Adipocyte (in vitro differentiated cells): Measurements from ENCODE around the gene SH3D21.

ENCODE experiments used
- DNase-seq: peaks from one replicate; pipeline ENCODE4 v3.0.0-alpha.2; 2015; ENCODE audit warnings: low read depth
- H3K27me3 ChIP-seq: replicated peaks from 2 replicates; pipeline ENCODE4 v1.7.0; 2013; ENCODE audit warnings: mild to moderate bottlenecking, low read length, moderate library complexity; ENCODE audit not compliant: control insufficient read depth, insufficient read depth
- H3K36me3 ChIP-seq: 2 replicates; pipeline ENCODE4 v1.7.0; 2013; ENCODE audit warnings: low read length, mild to moderate bottlenecking, moderate library complexity; ENCODE audit not compliant: control insufficient read depth, insufficient read depth, severe bottlenecking
- H3K4me1 ChIP-seq: 2 replicates; pipeline ENCODE4 v1.7.0; 2013; ENCODE audit warnings: mild to moderate bottlenecking, low read length, moderate library complexity; ENCODE audit not compliant: control insufficient read depth, insufficient read depth
- H3K4me3 ChIP-seq: 2 replicates; pipeline ENCODE4 v1.7.0; 2013; ENCODE audit warnings: mild to moderate bottlenecking, low read length, moderate library complexity
- H3K9ac ChIP-seq: 2 replicates; pipeline ENCODE4 v1.7.0; 2013; ENCODE audit warnings: mild to moderate bottlenecking, low read length, moderate library complexity
- H3K9me3 ChIP-seq: 2 replicates; pipeline ENCODE4 v1.7.0; 2013; ENCODE audit warnings: mild to moderate bottlenecking, low read length, moderate library complexity; ENCODE audit not compliant: control insufficient read depth

The SH3D21 gene

DNA sequence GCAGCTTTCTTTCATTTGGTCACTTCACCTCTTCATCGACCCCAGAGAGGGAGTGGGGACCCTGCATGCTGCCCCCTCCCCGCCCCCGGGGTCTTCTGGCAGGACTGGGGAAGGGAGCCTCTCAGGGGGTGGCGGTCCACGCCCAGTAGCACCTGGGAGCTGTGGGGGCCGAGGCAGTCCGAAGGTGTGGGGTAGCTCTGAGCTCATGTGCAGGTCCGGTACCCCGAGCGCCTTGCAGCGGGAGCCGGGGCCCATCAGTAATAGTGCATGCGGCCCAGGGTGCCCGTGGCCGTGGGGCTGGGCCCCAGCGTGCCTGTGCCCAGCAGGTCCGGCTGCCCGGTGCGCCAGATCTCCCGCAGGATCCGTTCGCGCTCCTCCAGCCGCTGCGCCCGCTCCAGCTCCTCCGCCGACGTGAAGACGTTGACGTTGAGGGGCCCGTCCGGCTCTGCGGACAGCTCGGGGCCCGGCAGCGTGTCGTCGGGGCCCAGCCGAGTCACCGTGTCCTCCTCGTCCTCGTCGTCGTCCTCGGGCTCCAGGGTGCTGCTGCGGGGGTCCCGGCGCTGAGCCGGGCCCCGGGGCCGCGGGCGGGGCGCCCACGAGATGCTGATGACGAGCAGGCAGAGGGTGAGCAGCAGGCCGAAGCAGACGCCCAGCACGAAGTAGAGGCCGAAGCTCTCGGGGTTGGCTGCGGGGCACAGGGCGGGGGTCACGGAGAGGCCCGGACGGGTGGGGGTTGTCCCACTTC is 16.0 kb downstream of the SH3D21 start:
- no peaks in the 10 kb centered on the region for H3K27me3 ChIP-seq
- peaks cover 23% of the 10 kb centered on the region for H3K4me1 ChIP-seq
- H3K36me3 ChIP-seq, result no peaks in the 10 kb centered on the region
- peak overlapping the region; percentile 92 for H3K9ac ChIP-seq
- H3K4me3 ChIP-seq, result peak overlapping the region; percentile 85
- peak; percentile 46 for DNase-seq
- no peaks in the 10 kb centered on the region for H3K9me3 ChIP-seq

DNA sequence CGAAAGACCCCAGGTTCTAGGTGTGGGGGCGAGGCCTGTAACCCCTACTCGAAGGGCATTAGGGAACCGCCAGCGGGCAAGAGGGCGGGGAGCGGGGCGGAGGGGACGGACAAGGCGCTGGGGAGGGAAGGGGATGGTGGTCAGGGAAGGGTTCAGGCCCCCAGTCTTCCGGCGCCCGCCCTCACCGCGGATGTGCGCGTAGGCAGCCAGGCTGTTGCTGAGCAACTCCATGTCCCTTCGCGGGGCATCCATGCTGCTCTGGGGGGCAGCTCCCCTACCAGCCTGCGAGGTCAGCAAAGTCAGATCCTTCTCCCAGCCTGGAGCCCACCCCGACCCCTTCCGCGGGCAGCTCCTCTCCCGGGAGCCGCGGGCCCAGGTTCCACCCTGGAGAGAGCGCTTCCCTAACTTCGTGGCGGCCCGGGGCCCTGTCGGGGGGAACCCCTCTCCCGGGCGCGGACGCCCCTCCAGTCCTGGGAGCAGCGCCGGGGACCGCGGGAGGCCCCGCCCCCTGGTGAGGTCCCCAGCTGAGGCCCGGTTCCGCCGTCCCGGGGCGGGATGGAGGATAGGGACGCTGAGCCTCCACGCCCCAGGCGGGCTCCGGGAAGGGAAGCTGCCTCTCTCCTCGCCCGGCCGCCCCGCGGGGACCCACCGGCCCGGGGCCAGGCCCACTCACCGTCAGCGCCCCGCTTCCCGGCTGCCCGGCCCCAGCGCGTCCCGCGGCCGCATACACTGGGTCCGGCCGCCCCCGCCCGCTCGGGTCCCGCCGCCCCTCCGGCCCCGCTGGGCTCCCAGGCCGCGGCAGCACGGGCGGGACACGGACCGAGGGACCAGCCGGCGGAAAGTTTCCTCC is 16.8 kb downstream of the SH3D21 start:
- H3K4me1 ChIP-seq, result peaks cover 23% of the 10 kb centered on the region
- H3K36me3 ChIP-seq, result peaks cover 2% of the 10 kb centered on the region
- peak; percentile 77 for DNase-seq
- peak overlapping the region; percentile 92 for H3K9ac ChIP-seq
- H3K4me3 ChIP-seq, result peak overlapping the region; percentile 85
- H3K9me3 ChIP-seq, result no peaks in the 10 kb centered on the region
- H3K27me3 ChIP-seq, result no peaks in the 10 kb centered on the region

DNA sequence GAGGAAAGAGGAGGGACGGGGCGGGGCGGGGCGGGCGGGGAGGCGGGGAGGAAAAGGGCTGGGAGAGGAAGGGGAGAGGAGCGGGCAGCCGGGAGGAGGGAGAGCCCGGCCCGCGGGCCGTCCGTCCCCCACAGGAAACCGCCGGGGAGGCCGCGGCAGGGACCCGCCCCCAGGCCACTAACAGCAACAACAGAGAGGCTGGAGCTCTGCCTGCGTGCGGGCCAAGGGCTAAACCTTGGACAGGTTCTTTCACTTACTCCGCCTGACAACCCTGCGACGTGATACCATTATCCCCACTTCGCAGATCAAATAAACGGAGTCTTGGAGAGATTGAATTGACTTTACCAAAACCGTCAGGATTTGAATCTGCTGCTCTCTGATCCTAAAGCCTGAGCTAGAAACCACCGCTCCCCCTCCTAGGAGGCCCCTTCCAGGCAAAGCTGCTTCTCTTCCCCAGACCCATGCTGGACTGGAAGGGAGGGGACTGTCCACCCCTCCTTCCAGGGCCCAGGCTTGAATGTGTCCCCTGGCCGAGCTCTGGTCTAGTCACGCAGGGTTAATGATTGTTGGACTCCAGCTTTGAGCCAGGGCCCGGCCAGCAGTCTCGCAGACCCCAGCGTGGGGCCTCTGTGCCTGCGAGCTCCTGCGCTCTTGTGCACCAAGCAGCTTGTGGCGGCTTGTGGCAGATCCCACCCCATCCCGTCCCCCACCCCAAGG is 17.6 kb downstream of the SH3D21 start, which contains the start of gene EVA1B:
TSS of gene EVA1B (minus strand) at position 10 of the 717 bp plus-strand sequence. CDS start 608 bp downstream, outside the sequence.
- peak within 1 kb of the TSS; percentile 92 for H3K9ac ChIP-seq
- no peaks in the 10 kb centered on the region for H3K27me3 ChIP-seq
- H3K9me3 ChIP-seq, result no peaks in the 10 kb centered on the region
- H3K4me3 ChIP-seq, result peak within 1 kb of the TSS; percentile 85
- peaks cover 27% of the 10 kb centered on the region for H3K4me1 ChIP-seq
- DNase-seq, result peak; percentile 92
- peaks cover 4% of the 10 kb centered on the region for H3K36me3 ChIP-seq

DNA sequence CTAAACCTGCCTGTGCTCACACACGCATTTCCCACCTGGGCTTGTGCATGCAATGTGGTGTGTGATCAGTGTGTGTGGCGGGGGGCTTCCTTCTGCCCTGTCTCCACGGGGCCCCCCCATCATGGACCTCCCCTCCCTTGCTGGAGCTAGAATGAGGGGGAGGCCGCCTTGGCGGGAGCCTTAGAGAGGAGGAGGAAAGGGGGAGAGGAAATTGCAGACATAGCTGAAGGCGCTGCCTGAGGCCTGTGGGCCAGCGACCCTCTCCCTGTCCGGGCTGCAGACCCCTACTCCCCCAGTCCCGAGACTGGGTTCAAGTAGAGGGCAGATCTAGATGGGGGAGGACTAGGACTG is 18.2 kb downstream of the SH3D21 start:
- Histone ChIP-seq H3K9me3 (no peaks in the 10 kb centered on the region), H3K27me3 (no peaks in the 10 kb centered on the region), H3K4me3 (no peak overlapping the region), H3K9ac (peak overlapping the region; percentile 85), H3K36me3 (peaks cover 4% of the 10 kb centered on the region), H3K4me1 (peaks cover 28% of the 10 kb centered on the region)
- DNase-seq, result no peak

DNA sequence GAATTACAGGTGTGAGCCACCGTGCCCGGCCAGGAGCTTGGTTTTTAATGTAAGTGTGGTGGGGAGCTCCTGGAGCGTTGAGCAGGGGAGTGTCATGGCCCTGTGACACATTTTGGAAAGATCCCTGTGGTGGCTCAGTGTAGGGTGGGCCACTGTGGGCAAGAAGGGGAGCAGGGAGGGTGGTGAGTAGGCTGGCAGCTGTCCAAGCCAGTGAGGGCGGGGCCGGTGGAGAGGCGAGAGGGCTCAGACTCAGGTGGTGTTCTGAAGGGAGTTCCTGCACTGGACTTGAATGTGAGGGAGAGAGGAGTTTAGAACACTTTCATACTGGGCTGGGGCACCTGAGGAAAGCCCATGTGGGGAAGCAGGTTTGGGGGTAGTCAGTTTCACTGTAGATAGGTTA is 20.3 kb downstream of the SH3D21 start:
- peaks cover 4% of the 10 kb centered on the region for H3K36me3 ChIP-seq
- peaks cover 14% of the 10 kb centered on the region for H3K4me1 ChIP-seq
- H3K9ac ChIP-seq, result no peak overlapping the region
- H3K27me3 ChIP-seq, result no peaks in the 10 kb centered on the region
- no peaks in the 10 kb centered on the region for H3K9me3 ChIP-seq
- no peak for DNase-seq
- no peak overlapping the region for H3K4me3 ChIP-seq

DNA sequence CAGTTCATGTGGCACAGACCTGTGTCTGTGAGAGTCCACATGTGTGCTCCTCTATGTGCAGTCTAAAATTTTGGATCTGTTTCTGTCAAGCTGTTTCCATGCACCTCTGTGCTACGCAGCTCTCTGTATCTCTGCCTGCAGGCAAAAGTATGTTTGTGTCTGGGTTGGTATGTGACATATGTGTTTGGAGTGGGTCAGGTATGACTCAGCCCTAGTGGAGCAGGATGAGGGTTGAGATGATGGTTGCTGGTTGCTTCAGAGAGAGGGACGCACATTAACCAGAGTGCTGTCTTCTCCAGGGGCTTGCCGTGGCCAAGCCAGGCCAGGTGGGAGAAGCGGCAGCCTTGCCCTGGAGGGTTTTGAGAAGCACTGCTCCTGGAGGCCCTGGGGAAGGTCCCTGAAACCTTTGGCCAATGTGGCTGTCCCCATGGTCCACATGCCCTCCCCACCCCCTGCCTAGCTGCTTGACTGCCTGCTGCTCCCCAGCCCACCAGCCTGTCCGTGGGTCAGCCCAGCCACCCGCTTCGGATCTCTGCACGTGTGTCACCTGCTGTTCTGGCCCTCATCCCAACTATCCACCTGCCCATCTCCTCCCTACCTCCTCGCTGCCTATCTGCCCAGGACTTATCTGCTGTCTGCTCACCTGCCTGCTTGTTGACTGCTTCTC is 21.4 kb downstream of the SH3D21 start:
- Histone ChIP-seq H3K9ac (no peak overlapping the region), H3K27me3 (no peaks in the 10 kb centered on the region), H3K9me3 (no peaks in the 10 kb centered on the region), H3K4me1 (peaks cover 9% of the 10 kb centered on the region), H3K36me3 (peaks cover 4% of the 10 kb centered on the region), H3K4me3 (no peak overlapping the region)
- DNase-seq, result peak; percentile 73

DNA sequence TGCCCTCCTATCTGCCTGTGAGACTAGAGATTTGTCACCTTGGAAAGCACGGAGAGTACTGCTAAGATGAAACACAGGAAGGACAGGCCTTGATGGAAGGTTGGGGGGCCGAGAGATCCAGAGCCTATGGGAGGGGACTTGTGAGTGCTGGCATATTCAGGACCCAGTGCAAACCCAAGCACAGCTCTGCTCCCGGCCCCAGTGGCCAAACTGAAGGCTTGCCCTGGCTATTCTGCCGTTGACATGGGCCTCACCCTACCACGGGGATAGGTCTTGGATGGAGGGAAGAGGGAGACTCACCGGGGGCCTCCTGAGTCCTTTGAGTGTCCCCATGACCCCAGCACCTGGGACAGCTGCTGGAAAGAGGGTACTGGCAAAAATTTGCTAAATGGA is 21.9 kb downstream of the SH3D21 start:
- DNase-seq, result no peak
- peaks cover 9% of the 10 kb centered on the region for H3K4me1 ChIP-seq
- H3K9me3 ChIP-seq, result no peaks in the 10 kb centered on the region
- no peak overlapping the region for H3K4me3 ChIP-seq
- no peaks in the 10 kb centered on the region for H3K27me3 ChIP-seq
- no peak overlapping the region for H3K9ac ChIP-seq
- peaks cover 4% of the 10 kb centered on the region for H3K36me3 ChIP-seq

DNA sequence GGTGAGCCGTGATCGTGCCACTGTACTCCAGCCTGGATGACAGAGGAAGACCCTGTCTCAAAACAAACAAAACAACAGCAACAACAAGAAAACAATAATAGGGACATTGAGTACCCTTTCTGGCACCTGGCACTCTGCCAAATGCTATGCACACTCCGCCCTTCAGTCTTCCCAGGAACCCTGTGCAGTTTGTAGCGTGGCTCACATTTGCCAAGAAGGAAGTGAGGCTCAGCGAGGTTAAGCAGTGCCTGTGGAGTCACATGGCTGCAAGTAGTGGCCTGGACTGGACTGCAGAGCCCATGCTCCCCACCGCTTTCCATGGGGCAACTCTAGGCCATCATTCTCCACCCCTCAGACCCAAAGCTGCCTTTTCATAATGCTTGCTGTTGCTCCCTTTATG is 22.5 kb downstream of the SH3D21 start:
- Histone ChIP-seq H3K4me3 (no peak overlapping the region), H3K9me3 (no peaks in the 10 kb centered on the region), H3K9ac (no peak overlapping the region), H3K36me3 (peaks cover 4% of the 10 kb centered on the region), H3K27me3 (no peaks in the 10 kb centered on the region), H3K4me1 (peaks cover 8% of the 10 kb centered on the region)
- DNase-seq, result no peak

DNA sequence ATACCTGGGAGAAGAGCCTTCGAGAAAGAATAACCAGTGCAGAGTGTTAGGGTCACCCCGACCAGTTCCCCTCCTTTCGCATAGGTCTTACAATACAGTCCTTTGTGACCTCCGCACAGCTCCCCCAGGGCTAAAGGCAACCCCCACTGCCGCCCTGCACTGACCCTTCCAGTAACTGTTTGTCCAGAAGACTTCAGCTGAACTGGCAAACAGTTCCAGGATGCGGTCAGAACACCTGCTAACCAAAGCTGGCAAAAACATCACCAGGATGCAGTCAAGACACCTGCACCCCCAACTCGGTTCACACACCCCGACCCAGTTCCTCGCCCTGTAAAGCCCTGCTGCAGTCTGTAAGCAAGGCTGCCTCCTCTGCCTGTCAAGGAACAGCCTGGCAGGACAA is 23.6 kb downstream of the SH3D21 start:
- no peak overlapping the region for H3K9ac ChIP-seq
- no peaks in the 10 kb centered on the region for H3K9me3 ChIP-seq
- no peak overlapping the region for H3K4me3 ChIP-seq
- peaks cover 5% of the 10 kb centered on the region for H3K4me1 ChIP-seq
- peaks cover 4% of the 10 kb centered on the region for H3K36me3 ChIP-seq
- H3K27me3 ChIP-seq, result no peaks in the 10 kb centered on the region
- no peak for DNase-seq

DNA sequence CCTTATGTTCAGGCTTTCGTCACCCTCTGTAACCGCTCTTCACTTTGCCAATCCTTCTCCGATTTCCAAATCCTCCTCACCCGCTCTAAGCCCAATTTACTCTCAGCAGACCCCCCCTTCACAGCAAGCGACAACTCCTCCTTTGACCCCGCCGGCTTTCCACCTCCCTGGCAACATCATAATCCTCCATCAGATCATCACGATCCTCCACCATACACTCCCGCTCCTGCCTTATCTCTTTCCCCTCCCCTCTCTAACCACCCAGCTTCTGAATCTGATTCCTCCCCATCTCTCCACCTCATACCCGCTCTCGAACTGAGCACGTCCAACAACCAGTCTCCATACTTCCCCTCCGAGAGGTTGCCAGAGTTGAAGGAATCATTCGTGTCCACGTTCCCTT is 24.8 kb downstream of the SH3D21 start:
- no peaks in the 10 kb centered on the region for H3K9me3 ChIP-seq
- H3K27me3 ChIP-seq, result no peaks in the 10 kb centered on the region
- H3K4me3 ChIP-seq, result no peak overlapping the region

More for the DNA sequence above, 24.8 kb downstream of the SH3D21 start:
- H3K4me1 ChIP-seq, result peaks cover 5% of the 10 kb centered on the region
- H3K36me3 ChIP-seq, result peaks cover 4% of the 10 kb centered on the region
- DNase-seq, result no peak
- no peak overlapping the region for H3K9ac ChIP-seq
